ENCODE measurements around the gene LASP1.

The LASP1 gene

GRCh38 chr17:38869526-38870258 is at the start of gene LASP1:
LASP1 (plus strand) TSS chr17:38870058; CDS start chr17:38870190, 132 bp downstream.
- 0 out of 2 replicates have a peak, but pooled peaks cover 5% of the 10 kb centered on the region for H3K36me3 ChIP-seq
- peak within 1 kb of the TSS; percentile 98 for H3K4me3 ChIP-seq
- peaks cover 58% of the 10 kb centered on the region for H3K4me1 ChIP-seq
- H3K27me3 ChIP-seq = no peaks in the 10 kb centered on the region
- H4K20me1 ChIP-seq = peaks cover 35% of the 10 kb centered on the region
- H3K27ac ChIP-seq = peak within 1 kb of the TSS; percentile 89
- peak within 1 kb of the TSS; percentile 91 for H3K9ac ChIP-seq
- peak within 1 kb of the TSS; percentile 97 for H3K4me2 ChIP-seq
- TF ChIP-seq Cebpa-rat (IDR thresholded peaks at IDR 0.05) = no peak
- H3K9me3 ChIP-seq = no peaks in the 10 kb centered on the region

GRCh38 chr17:38824899-38825761 is 44.7 kb upstream of the LASP1 start, which contains the start of gene CWC25:
CWC25 (minus strand) TSS chr17:38825321; CDS start chr17:38825183, 138 bp downstream.
- Histone ChIP-seq H3K9ac (peak within 1 kb of the TSS; percentile 87), H3K36me3 (peaks cover 27% of the 10 kb centered on the region), H3K4me3 (peak within 1 kb of the TSS; percentile 85), H3K4me1 (peaks cover 21% of the 10 kb centered on the region), H3K4me2 (peak within 1 kb of the TSS; percentile 96), H4K20me1 (peaks cover 43% of the 10 kb centered on the region), H3K9me3 (no peaks in the 10 kb centered on the region), H3K27me3 (no peaks in the 10 kb centered on the region), H3K27ac (peak within 1 kb of the TSS; percentile 94)
- TF ChIP-seq Cebpa-rat (IDR thresholded peaks at IDR 0.05) = no peak

- Histone ChIP-seq H3K36me3 (peaks cover 20% of the 10 kb centered on the region), H3K4me3 (peak overlapping the region; percentile 85), H3K9me3 (no peaks in the 10 kb centered on the region), H3K9ac (peak overlapping the region; percentile 87), H3K4me2 (peak overlapping the region; percentile 85), H3K4me1 (peaks cover 21% of the 10 kb centered on the region), H4K20me1 (peaks cover 37% of the 10 kb centered on the region), H3K27me3 (no peaks in the 10 kb centered on the region), H3K27ac (peak overlapping the region; percentile 94)
- no peak for TF ChIP-seq Cebpa-rat (IDR thresholded peaks at IDR 0.05)
Observed at GRCh38 chr17:38825762-38826247, 44.1 kb upstream of the LASP1 start.

- no peak overlapping the region for H3K9ac ChIP-seq
- H3K4me1 ChIP-seq = peaks cover 2% of the 10 kb centered on the region; the same call in 1 of the 2 replicates
- no peaks in the 10 kb centered on the region for H3K9me3 ChIP-seq
- H3K27ac ChIP-seq = no peak overlapping the region
- H3K36me3 ChIP-seq = peaks cover 34% of the 10 kb centered on the region
- H4K20me1 ChIP-seq = peaks cover 44% of the 10 kb centered on the region
- H3K4me3 ChIP-seq = no peak overlapping the region
- no peak overlapping the region for H3K4me2 ChIP-seq
- no peak for TF ChIP-seq Cebpa-rat (IDR thresholded peaks at IDR 0.05)
- peaks cover 11% of the 10 kb centered on the region for H3K27me3 ChIP-seq
Observed at GRCh38 chr17:38844261-38844757, 25.5 kb upstream of the LASP1 start.

- H4K20me1 ChIP-seq = peaks cover 84% of the 10 kb centered on the region
Observed at GRCh38 chr17:38848557-38848891, 21.3 kb upstream of the LASP1 start.

GRCh38 chr17:38848939-38849605 is 20.8 kb upstream of the LASP1 start:
- peaks cover 84% of the 10 kb centered on the region for H4K20me1 ChIP-seq
- 0 out of 2 replicates have a peak overlapping the region, but pooled peaks have one; percentile 22 for H3K4me2 ChIP-seq
- no peaks in the 10 kb centered on the region for H3K9me3 ChIP-seq
- H3K9ac ChIP-seq = no peak overlapping the region
- no peak for TF ChIP-seq Cebpa-rat (IDR thresholded peaks at IDR 0.05)
- H3K27ac ChIP-seq = no peak overlapping the region
- H3K4me1 ChIP-seq = peaks cover 30% of the 10 kb centered on the region
- peaks cover 71% of the 10 kb centered on the region for H3K36me3 ChIP-seq
- no peak overlapping the region for H3K4me3 ChIP-seq
- no peaks in the 10 kb centered on the region for H3K27me3 ChIP-seq

More at GRCh38 chr17:38848557-38848891, 21.3 kb upstream of the LASP1 start:
- no peak overlapping the region for H3K27ac ChIP-seq
- H3K9ac ChIP-seq = no peak overlapping the region
- H3K4me1 ChIP-seq = peaks cover 30% of the 10 kb centered on the region
- H3K36me3 ChIP-seq = peaks cover 71% of the 10 kb centered on the region
- H3K9me3 ChIP-seq = no peaks in the 10 kb centered on the region
- no peak for TF ChIP-seq Cebpa-rat (IDR thresholded peaks at IDR 0.05)
- H3K4me3 ChIP-seq = no peak overlapping the region
- no peaks in the 10 kb centered on the region for H3K27me3 ChIP-seq
- no peak overlapping the region for H3K4me2 ChIP-seq

GRCh38 chr17:38850374-38850773 is 19.5 kb upstream of the LASP1 start:
- Histone ChIP-seq H3K4me2 (peak overlapping the region; percentile 93), H3K9me3 (no peaks in the 10 kb centered on the region), H3K36me3 (peaks cover 71% of the 10 kb centered on the region), H3K27me3 (no peaks in the 10 kb centered on the region), H3K4me3 (peak overlapping the region; percentile 88), H3K9ac (peak overlapping the region; percentile 98; the same call in 1 of the 2 replicates), H3K27ac (no peak overlapping the region), H4K20me1 (peaks cover 79% of the 10 kb centered on the region), H3K4me1 (peaks cover 40% of the 10 kb centered on the region)
- no peak for TF ChIP-seq Cebpa-rat (IDR thresholded peaks at IDR 0.05)

- no peak for TF ChIP-seq Cebpa-rat (IDR thresholded peaks at IDR 0.05)
- H3K4me1 ChIP-seq = peaks cover 40% of the 10 kb centered on the region
- H3K27me3 ChIP-seq = no peaks in the 10 kb centered on the region
- peak overlapping the region; percentile 98 for H3K9ac ChIP-seq
- H3K9me3 ChIP-seq = no peaks in the 10 kb centered on the region
- H3K4me3 ChIP-seq = peak overlapping the region; percentile 88
- H3K36me3 ChIP-seq = peaks cover 66% of the 10 kb centered on the region
- H3K27ac ChIP-seq = peak overlapping the region; percentile 97; the same call in 1 of the 2 replicates
- peak overlapping the region; percentile 93 for H3K4me2 ChIP-seq
- peaks cover 69% of the 10 kb centered on the region for H4K20me1 ChIP-seq
Observed at GRCh38 chr17:38851434-38851833, 18.4 kb upstream of the LASP1 start.

- H3K36me3 ChIP-seq = peaks cover 52% of the 10 kb centered on the region
- peak overlapping the region; percentile 98 for H3K9ac ChIP-seq
- no peak for TF ChIP-seq Cebpa-rat (IDR thresholded peaks at IDR 0.05)
- no peaks in the 10 kb centered on the region for H3K9me3 ChIP-seq
- H3K4me1 ChIP-seq = peaks cover 40% of the 10 kb centered on the region
- peak overlapping the region; percentile 97 for H3K27ac ChIP-seq
- peak overlapping the region; percentile 93 for H3K4me2 ChIP-seq
- H3K4me3 ChIP-seq = peak overlapping the region; percentile 88
- H3K27me3 ChIP-seq = no peaks in the 10 kb centered on the region
- H4K20me1 ChIP-seq = peaks cover 55% of the 10 kb centered on the region
Observed at GRCh38 chr17:38852771-38853291, 17.0 kb upstream of the LASP1 start.

Measured in BLaER1 (cell line).